ENCODE measurements around the gene POU6F2. TPM values are rescaled to one million over a fixed set of nuclear protein-coding genes. Genes with fewer than 3 reads are reported as not detected.

The POU6F2 gene
- total RNA-seq, 1 experiment from 2014 or later: 0.27 TPM

- ChIA-PET RAD21 (ENCODE audit: low non-redundant PET in 1 of 2, low total read pairs in 2 of 2, uncharacterized antibody in 2 of 2, unreplicated experiment in 2 of 2) (no interaction called here), CTCF (no interaction called here), POLR2A (no interaction called here)
- Histone ChIP-seq H3K36me3 (ENCODE audit: control insufficient read depth in 1 of 2, insufficient read depth in 2 of 2, low read length in 2 of 2) (no peaks in the 10 kb centered on the region), H3K4me3 (replicated peaks in 1 of 2; ENCODE audit: low read depth in 1 of 2, low read length in 2 of 2) (no peak overlapping the region), H3K4me2 (ENCODE audit: low read length) (no peak overlapping the region), H2AFZ (ENCODE audit: low read depth, low read length, poor library complexity, severe bottlenecking) (no peak overlapping the region), H4K20me1 (ENCODE audit: insufficient read depth) (no peaks in the 10 kb centered on the region), H3K27me3 (ENCODE audit: insufficient read depth, low read length) (peaks cover 30% of the 10 kb centered on the region), H3K4me1 (ENCODE audit: control insufficient read depth in 1 of 2, insufficient read depth in 2 of 2, low read length in 2 of 2) (no peaks in the 10 kb centered on the region), H3K9me3 (ENCODE audit: control insufficient read depth in 1 of 2, insufficient read depth in 1 of 2, low read depth in 1 of 2, low read length in 2 of 2) (no peaks in the 10 kb centered on the region), H3K9ac (ENCODE audit: low read length) (no peak overlapping the region), H3K27ac (ENCODE audit: low read depth, low read length) (no peak overlapping the region), H3K9me2 (ENCODE audit: insufficient read depth) (no peaks in the 10 kb centered on the region), H3K79me2 (ENCODE audit: insufficient read depth, low read length) (no peaks in the 10 kb centered on the region)
- intact Hi-C loops (cut with micrococcal nuclease): no loop called here
- no peak for DNase-seq (ENCODE audit: low read depth, low spot score)
- BruUV-seq (replicated peaks): no TSS peak
- no peak for TF ChIP-seq CEBPB (IDR thresholded peaks at IDR 0.05; ENCODE audit: low read depth)
- no peak for TF ChIP-seq FOSL1 (IDR thresholded peaks at IDR 0.05; ENCODE audit: low read depth)
- TF ChIP-seq POLR2A (IDR thresholded peaks at IDR 0.05; ENCODE audit: borderline replicate concordance, extremely low read depth, insufficient read depth, insufficient read length): no peak
- TF ChIP-seq EZH2 (IDR thresholded peaks at IDR 0.05): no peak
- TF ChIP-seq ATF3 (IDR thresholded peaks at IDR 0.05): no peak
- no peak for TF ChIP-seq RAD21 (IDR thresholded peaks at IDR 0.05; ENCODE audit: low read depth)
- no peak for TF ChIP-seq TCF7L2 (IDR thresholded peaks at IDR 0.05; ENCODE audit: borderline replicate concordance, extremely low read depth, insufficient read depth, insufficient read length)
- TF ChIP-seq, protein P1, sequence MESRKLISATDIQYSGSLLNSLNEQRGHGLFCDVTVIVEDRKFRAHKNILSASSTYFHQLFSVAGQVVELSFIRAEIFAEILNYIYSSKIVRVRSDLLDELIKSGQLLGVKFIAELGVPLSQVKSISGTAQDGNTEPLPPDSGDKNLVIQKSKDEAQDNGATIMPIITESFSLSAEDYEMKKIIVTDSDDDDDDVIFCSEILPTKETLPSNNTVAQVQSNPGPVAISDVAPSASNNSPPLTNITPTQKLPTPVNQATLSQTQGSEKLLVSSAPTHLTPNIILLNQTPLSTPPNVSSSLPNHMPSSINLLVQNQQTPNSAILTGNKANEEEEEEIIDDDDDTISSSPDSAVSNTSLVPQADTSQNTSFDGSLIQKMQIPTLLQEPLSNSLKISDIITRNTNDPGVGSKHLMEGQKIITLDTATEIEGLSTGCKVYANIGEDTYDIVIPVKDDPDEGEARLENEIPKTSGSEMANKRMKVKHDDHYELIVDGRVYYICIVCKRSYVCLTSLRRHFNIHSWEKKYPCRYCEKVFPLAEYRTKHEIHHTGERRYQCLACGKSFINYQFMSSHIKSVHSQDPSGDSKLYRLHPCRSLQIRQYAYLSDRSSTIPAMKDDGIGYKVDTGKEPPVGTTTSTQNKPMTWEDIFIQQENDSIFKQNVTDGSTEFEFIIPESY (IDR thresholded peaks at IDR 0.05; ENCODE audit: extremely low read depth, insufficient replicate concordance, low read length): no peak
- no peak for TF ChIP-seq JUND (IDR thresholded peaks at IDR 0.05)
- TF ChIP-seq, protein P2, sequence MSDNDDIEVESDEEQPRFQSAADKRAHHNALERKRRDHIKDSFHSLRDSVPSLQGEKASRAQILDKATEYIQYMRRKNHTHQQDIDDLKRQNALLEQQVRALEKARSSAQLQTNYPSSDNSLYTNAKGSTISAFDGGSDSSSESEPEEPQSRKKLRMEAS (IDR thresholded peaks at IDR 0.05): no peak
- TF ChIP-seq YY1 (IDR thresholded peaks at IDR 0.05; ENCODE audit: extremely low read depth, insufficient replicate concordance, low read depth, low read length): no peak
- no peak for TF ChIP-seq EGR1 (IDR thresholded peaks at IDR 0.05; ENCODE audit: low read depth)
- no peak for TF ChIP-seq CBX3 (IDR thresholded peaks at IDR 0.05; ENCODE audit: low read depth)
- ATAC-seq: no peak
Observed at GRCh38 chr7:39294022-39294421, 316.3 kb downstream of the POU6F2 start.
